ENCODE results near the gene LIPK. TPM values are rescaled to one million over a fixed set of nuclear protein-coding genes. Genes with fewer than 3 reads are reported as not detected.

Gene LIPK
- polyA plus RNA-seq, 1 of the 3 experiments (the other 2 are of a cell fraction): not detected

DNA sequence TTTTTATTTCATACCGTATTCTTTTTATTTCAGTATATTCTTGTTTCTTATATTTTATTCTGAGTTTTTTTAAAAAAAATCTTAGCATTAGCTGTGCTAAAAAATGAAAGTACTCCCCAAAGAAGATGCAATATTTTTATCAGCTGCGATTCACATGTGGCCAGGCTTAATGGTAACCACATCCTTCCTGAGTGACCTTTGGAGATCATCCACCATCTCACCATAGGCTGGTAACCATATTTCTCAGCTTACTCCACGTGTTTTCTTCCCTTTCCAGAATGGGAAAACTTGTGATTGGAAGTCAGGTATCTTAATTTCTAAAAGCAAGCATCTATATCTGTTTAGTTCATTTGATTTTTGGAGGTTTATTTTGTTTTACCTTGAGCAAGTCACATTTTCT is 77.7 kb downstream of the LIPK start:
- WGBS (ENCODE audit: low lambda C conversion rate): 63% methylated on average over 3 of the region's 3 CpGs
- no peaks in the 10 kb centered on the region for H3K79me2 ChIP-seq (ENCODE audit: insufficient read depth)
- H3F3A ChIP-seq (replicated peaks; ENCODE audit: insufficient read depth): no peaks in the 10 kb centered on the region
- no peak for DNase-seq
- no peak overlapping the region for H3K27ac ChIP-seq (ENCODE audit: low read depth in 2 of 2, low read length in 1 of 2)
- no peaks in the 10 kb centered on the region for H3K27me3 ChIP-seq (ENCODE audit: insufficient read depth)
- H3K4me2 ChIP-seq: no peak overlapping the region
- H3K4me3 ChIP-seq (ENCODE audit: low read depth in 2 of 2, low read length in 1 of 2): no peak overlapping the region
- no peaks in the 10 kb centered on the region for H4K20me1 ChIP-seq (ENCODE audit: insufficient read depth)
- no peaks in the 10 kb centered on the region for H3K4me1 ChIP-seq (ENCODE audit: control insufficient read depth in 1 of 2, insufficient read depth in 2 of 2, low read depth in 1 of 2, low read length in 1 of 2)
- H2AFZ ChIP-seq (ENCODE audit: low read depth): no peak overlapping the region
- ChIA-PET POLR2A (no interaction called here), CTCF (no interaction called here)
- no peaks in the 10 kb centered on the region for H3K9me2 ChIP-seq
- TF ChIP-seq, protein P1, sequence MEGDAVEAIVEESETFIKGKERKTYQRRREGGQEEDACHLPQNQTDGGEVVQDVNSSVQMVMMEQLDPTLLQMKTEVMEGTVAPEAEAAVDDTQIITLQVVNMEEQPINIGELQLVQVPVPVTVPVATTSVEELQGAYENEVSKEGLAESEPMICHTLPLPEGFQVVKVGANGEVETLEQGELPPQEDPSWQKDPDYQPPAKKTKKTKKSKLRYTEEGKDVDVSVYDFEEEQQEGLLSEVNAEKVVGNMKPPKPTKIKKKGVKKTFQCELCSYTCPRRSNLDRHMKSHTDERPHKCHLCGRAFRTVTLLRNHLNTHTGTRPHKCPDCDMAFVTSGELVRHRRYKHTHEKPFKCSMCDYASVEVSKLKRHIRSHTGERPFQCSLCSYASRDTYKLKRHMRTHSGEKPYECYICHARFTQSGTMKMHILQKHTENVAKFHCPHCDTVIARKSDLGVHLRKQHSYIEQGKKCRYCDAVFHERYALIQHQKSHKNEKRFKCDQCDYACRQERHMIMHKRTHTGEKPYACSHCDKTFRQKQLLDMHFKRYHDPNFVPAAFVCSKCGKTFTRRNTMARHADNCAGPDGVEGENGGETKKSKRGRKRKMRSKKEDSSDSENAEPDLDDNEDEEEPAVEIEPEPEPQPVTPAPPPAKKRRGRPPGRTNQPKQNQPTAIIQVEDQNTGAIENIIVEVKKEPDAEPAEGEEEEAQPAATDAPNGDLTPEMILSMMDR (IDR thresholded peaks at IDR 0.05): no peak
- no peak for TF ChIP-seq FOXJ3 (CRISPR knock-in tag; IDR thresholded peaks at IDR 0.05)
- no peak for TF ChIP-seq FOSL2 (IDR thresholded peaks at IDR 0.05; ENCODE audit: borderline replicate concordance, low read depth)
- no peak for TF ChIP-seq POLR2AphosphoS5 (IDR thresholded peaks at IDR 0.05; ENCODE audit: low read depth, low read length)
- no peak for TF ChIP-seq RAD21 (IDR thresholded peaks at IDR 0.05; ENCODE audit: low read length)
- no peak for TF ChIP-seq FOXM1 (IDR thresholded peaks at IDR 0.05; ENCODE audit: low read depth)
- TF ChIP-seq, protein P2, sequence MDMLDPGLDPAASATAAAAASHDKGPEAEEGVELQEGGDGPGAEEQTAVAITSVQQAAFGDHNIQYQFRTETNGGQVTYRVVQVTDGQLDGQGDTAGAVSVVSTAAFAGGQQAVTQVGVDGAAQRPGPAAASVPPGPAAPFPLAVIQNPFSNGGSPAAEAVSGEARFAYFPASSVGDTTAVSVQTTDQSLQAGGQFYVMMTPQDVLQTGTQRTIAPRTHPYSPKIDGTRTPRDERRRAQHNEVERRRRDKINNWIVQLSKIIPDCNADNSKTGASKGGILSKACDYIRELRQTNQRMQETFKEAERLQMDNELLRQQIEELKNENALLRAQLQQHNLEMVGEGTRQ (IDR thresholded peaks at IDR 0.05; ENCODE audit: borderline replicate concordance, low read depth, low read length): no peak
- TF ChIP-seq GABPA (IDR thresholded peaks at IDR 0.05; ENCODE audit: low read depth): no peak
- no peaks in the 10 kb centered on the region for H3K36me3 ChIP-seq (replicated peaks in 1 of 2; ENCODE audit: control insufficient read depth in 1 of 2, insufficient read depth in 2 of 2, low read length in 1 of 2)
- H3K9ac ChIP-seq: no peak overlapping the region
- no peaks in the 10 kb centered on the region for H3K9me3 ChIP-seq

DNA sequence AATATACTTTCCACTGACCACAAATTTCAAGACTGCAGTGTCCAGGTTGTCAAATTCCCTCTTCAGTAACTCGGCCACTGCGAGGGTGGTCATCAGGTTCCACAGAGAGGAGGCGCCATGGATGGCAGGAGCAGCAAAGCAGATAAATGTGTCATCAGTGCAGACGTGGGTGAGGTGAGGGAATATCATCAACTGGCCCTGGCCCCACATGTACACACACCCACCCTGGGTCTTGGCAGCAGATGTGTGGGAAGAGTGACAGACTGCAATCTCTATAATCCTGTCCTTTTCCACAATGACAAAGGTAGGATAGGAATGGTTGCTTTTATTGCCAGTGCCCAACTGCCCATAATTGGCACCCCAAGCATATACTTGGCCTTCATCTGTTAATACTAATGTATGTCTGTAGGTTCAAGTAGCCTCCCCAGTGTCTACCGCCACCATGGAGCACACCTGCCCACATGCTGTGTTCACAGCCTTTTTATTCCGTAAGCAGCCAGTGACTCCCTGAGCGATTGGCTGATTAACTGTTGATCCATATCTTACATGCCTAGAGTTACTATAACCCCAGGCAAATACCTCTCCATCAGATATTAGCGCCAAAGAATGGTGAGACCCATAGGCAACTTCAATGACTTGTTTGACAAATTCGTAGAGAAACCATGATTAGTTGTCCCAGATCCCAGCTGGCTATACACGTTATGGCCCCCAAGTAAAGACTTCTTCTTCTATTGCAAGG is 80.2 kb downstream of the LIPK start:
- Histone ChIP-seq H3K4me3 (ENCODE audit: low read depth in 2 of 2, low read length in 1 of 2) (no peak overlapping the region), H3K27me3 (ENCODE audit: insufficient read depth) (no peaks in the 10 kb centered on the region), H3K9me2 (no peaks in the 10 kb centered on the region), H3K79me2 (ENCODE audit: insufficient read depth) (no peaks in the 10 kb centered on the region), H3K4me1 (ENCODE audit: control insufficient read depth in 1 of 2, insufficient read depth in 2 of 2, low read depth in 1 of 2, low read length in 1 of 2) (no peaks in the 10 kb centered on the region), H3K4me2 (no peak overlapping the region), H2AFZ (ENCODE audit: low read depth) (no peak overlapping the region), H3K36me3 (replicated peaks in 1 of 2; ENCODE audit: control insufficient read depth in 1 of 2, insufficient read depth in 2 of 2, low read length in 1 of 2) (no peaks in the 10 kb centered on the region), H3F3A (replicated peaks; ENCODE audit: insufficient read depth) (no peaks in the 10 kb centered on the region), H3K27ac (ENCODE audit: low read depth in 2 of 2, low read length in 1 of 2) (no peak overlapping the region), H4K20me1 (ENCODE audit: insufficient read depth) (no peaks in the 10 kb centered on the region), H3K9ac (no peak overlapping the region), H3K9me3 (no peaks in the 10 kb centered on the region)
- WGBS (ENCODE audit: low lambda C conversion rate): 85% methylated on average over 10 of the region's 10 CpGs
- no peak for DNase-seq
- POLR2A ChIA-PET: no interaction called here
- CTCF ChIA-PET: no interaction called here
- TF ChIP-seq, protein P3, sequence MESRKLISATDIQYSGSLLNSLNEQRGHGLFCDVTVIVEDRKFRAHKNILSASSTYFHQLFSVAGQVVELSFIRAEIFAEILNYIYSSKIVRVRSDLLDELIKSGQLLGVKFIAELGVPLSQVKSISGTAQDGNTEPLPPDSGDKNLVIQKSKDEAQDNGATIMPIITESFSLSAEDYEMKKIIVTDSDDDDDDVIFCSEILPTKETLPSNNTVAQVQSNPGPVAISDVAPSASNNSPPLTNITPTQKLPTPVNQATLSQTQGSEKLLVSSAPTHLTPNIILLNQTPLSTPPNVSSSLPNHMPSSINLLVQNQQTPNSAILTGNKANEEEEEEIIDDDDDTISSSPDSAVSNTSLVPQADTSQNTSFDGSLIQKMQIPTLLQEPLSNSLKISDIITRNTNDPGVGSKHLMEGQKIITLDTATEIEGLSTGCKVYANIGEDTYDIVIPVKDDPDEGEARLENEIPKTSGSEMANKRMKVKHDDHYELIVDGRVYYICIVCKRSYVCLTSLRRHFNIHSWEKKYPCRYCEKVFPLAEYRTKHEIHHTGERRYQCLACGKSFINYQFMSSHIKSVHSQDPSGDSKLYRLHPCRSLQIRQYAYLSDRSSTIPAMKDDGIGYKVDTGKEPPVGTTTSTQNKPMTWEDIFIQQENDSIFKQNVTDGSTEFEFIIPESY (IDR thresholded peaks at IDR 0.05; ENCODE audit: borderline replicate concordance, low read depth): no peak
- TF ChIP-seq, protein P4, sequence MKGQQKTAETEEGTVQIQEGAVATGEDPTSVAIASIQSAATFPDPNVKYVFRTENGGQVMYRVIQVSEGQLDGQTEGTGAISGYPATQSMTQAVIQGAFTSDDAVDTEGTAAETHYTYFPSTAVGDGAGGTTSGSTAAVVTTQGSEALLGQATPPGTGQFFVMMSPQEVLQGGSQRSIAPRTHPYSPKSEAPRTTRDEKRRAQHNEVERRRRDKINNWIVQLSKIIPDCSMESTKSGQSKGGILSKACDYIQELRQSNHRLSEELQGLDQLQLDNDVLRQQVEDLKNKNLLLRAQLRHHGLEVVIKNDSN (IDR thresholded peaks at IDR 0.05; ENCODE audit: borderline replicate concordance, low read depth): no peak
